HEK293 (cell line): ENCODE results near the gene TMEM247.

Experiments used
- CTCF ChIA-PET: fragments of 350-600 bp; formaldehyde crosslinking; extraction: SDS; loops from one replicate; lab custom pipeline; 2021; ENCODE audit warnings: antibody characterized with exemption; lab: Yijun Ruan, JAX
- POLR2A ChIA-PET: fragments of 300-600 bp; formaldehyde crosslinking; extraction: SDS; loops from one replicate; lab custom pipeline; 2020; ENCODE audit warnings: antibody characterized with exemption, inconsistent platforms; lab: Yijun Ruan, JAX
- H3K27ac ChIP-seq: fragments of 200-500 bp; sonication (Bioruptor generic); 2 replicates; pipeline ENCODE4 v1.5.1; 2014; ENCODE audit warnings: low read depth, low read length, control low read depth, inconsistent platforms; ENCODE audit errors: extremely low read depth
- H3K36me3 ChIP-seq, 2 experiments: fragments of 200-500 bp in 1 of 2; sonication (Bioruptor generic) in 1 of 2; 1 replicate in 1 of 2; 2 replicates in 1 of 2; pipeline ENCODE4 v1.5.1; 2014 to 2017; ENCODE audit warnings: inconsistent platforms in 2 of 2, low read length in 2 of 2; ENCODE audit not compliant: control insufficient read depth in 2 of 2, insufficient read depth in 1 of 2
- H3K4me1 ChIP-seq: fragments of 200-500 bp; sonication (Bioruptor generic); 2 replicates; pipeline ENCODE4 v1.5.1; 2014; ENCODE audit warnings: mild to moderate bottlenecking, low read length, inconsistent platforms; ENCODE audit not compliant: control insufficient read depth, insufficient read depth
- H3K4me3 ChIP-seq: 2 replicates; pipeline ENCODE4 v1.5.1; 2011; ENCODE audit warnings: low read depth, mild to moderate bottlenecking, control low read depth, low read length, moderate library complexity
- H3K9me3 ChIP-seq: fragments of 200-500 bp; sonication (Bioruptor generic); 2 replicates; pipeline ENCODE4 v1.5.1; 2014; ENCODE audit warnings: low read depth, low read length, inconsistent platforms; ENCODE audit not compliant: control insufficient read depth, insufficient read depth
- FEZF1 ChIP-seq: fragments of 450-650 bp; formaldehyde crosslinking; IDR thresholded peaks from 2 replicates; pipeline ENCODE4 v1.5.1; 2016; ENCODE audit warnings: missing biosample characterization, missing genetic modification characterization
- KLF10 ChIP-seq: fragments of 450-650 bp; IDR thresholded peaks from 2 replicates; pipeline ENCODE4 v1.5.1; 2018; ENCODE audit warnings: missing biosample characterization, mild to moderate bottlenecking, missing genetic modification characterization
- KLF9 ChIP-seq: fragments of 450-650 bp; formaldehyde crosslinking; IDR thresholded peaks from 2 replicates; pipeline ENCODE4 v1.5.1; 2016; ENCODE audit warnings: missing biosample characterization, missing genetic modification characterization, low read depth
- SALL2 ChIP-seq: fragments of 450-650 bp; formaldehyde crosslinking; IDR thresholded peaks from 2 replicates; pipeline ENCODE4 v1.5.0; 2017; ENCODE audit warnings: missing biosample characterization, mild to moderate bottlenecking, missing genetic modification characterization, borderline replicate concordance
- ZBTB8A ChIP-seq: fragments of 450-650 bp; formaldehyde crosslinking; IDR thresholded peaks from 2 replicates; pipeline ENCODE4 v1.5.1; 2016; ENCODE audit warnings: missing biosample characterization, missing genetic modification characterization
- ZEB2 ChIP-seq: fragments of 450-650 bp; formaldehyde crosslinking; IDR thresholded peaks from 2 replicates; pipeline ENCODE4 v1.5.1; 2016; ENCODE audit warnings: missing biosample characterization, missing genetic modification characterization
- ZFHX2 ChIP-seq: fragments of 450-650 bp; formaldehyde crosslinking; conservative IDR thresholded peaks from 2 replicates; pipeline ENCODE4 v1.5.1; 2016; ENCODE audit warnings: missing biosample characterization, missing genetic modification characterization
- ZFP37 ChIP-seq: fragments of 450-650 bp; formaldehyde crosslinking; IDR thresholded peaks from 2 replicates; pipeline ENCODE4 v1.5.1; 2016; ENCODE audit warnings: missing biosample characterization, missing genetic modification characterization
- ZNF112 ChIP-seq: fragments of 450-650 bp; formaldehyde crosslinking; IDR thresholded peaks from 2 replicates; pipeline ENCODE4 v1.5.0; 2017; ENCODE audit warnings: missing biosample characterization, missing genetic modification characterization
- ZNF2 ChIP-seq: fragments of 450-650 bp; formaldehyde crosslinking; IDR thresholded peaks from 2 replicates; pipeline ENCODE4 v1.5.1; 2016; ENCODE audit warnings: missing biosample characterization, missing genetic modification characterization
- ZNF274 ChIP-seq, 2 experiments: fragments of 200-500 bp in 1 of 2; fragments of 450-650 bp in 1 of 2; sonication (Bioruptor generic) in 1 of 2; formaldehyde crosslinking in 1 of 2; IDR thresholded peaks; 2 replicates each; pipeline versions ENCODE4 v1.5.1 to v1.6.1; 2014 to 2016; ENCODE audit warnings: borderline replicate concordance in 1 of 2, inconsistent platforms in 1 of 2, low read length in 1 of 2, missing biosample characterization in 1 of 2, missing genetic modification characterization in 1 of 2
- ZNF324 ChIP-seq: fragments of 450-650 bp; formaldehyde crosslinking; IDR thresholded peaks from 2 replicates; pipeline ENCODE4 v1.5.1; 2016; ENCODE audit warnings: missing biosample characterization, missing genetic modification characterization
- ZNF354C ChIP-seq: fragments of 450-650 bp; formaldehyde crosslinking; IDR thresholded peaks from 2 replicates; pipeline ENCODE4 v1.5.1; 2016; ENCODE audit warnings: missing biosample characterization, missing genetic modification characterization, low read depth, borderline replicate concordance
- ZNF366 ChIP-seq: fragments of 450-650 bp; formaldehyde crosslinking; conservative IDR thresholded peaks from 2 replicates; pipeline ENCODE4 v1.5.1; 2016; ENCODE audit warnings: missing biosample characterization, missing genetic modification characterization
- ZNF555 ChIP-seq: fragments of 450-650 bp; formaldehyde crosslinking; conservative IDR thresholded peaks from 2 replicates; pipeline ENCODE4 v1.5.1; 2017; ENCODE audit warnings: missing biosample characterization, mild to moderate bottlenecking, missing genetic modification characterization, inconsistent platforms
- ZNF558 ChIP-seq: fragments of 450-650 bp; formaldehyde crosslinking; IDR thresholded peaks from 2 replicates; pipeline ENCODE4 v1.5.1; 2016; ENCODE audit warnings: missing biosample characterization, missing genetic modification characterization
- ZNF658 ChIP-seq: fragments of 450-650 bp; formaldehyde crosslinking; IDR thresholded peaks from 2 replicates; pipeline ENCODE4; 2016; ENCODE audit warnings: missing biosample characterization, missing genetic modification characterization
- ZNF792 ChIP-seq: fragments of 450-650 bp; formaldehyde crosslinking; IDR thresholded peaks from 2 replicates; pipeline ENCODE4 v1.5.1; 2016; ENCODE audit warnings: missing biosample characterization, missing genetic modification characterization
- TF ChIP-seq, protein P1 (sequence below): fragments of 450-650 bp; formaldehyde crosslinking; IDR thresholded peaks from 2 replicates; pipeline ENCODE4 v1.5.1; 2017; ENCODE audit warnings: missing biosample characterization, missing genetic modification characterization
- TF ChIP-seq, protein P2 (sequence below): fragments of 450-650 bp; formaldehyde crosslinking; IDR thresholded peaks from 2 replicates; pipeline ENCODE4 v1.5.1; 2016; ENCODE audit warnings: missing biosample characterization, missing genetic modification characterization
- TF ChIP-seq, protein P3 (sequence below): fragments of 450-650 bp; formaldehyde crosslinking; IDR thresholded peaks from 2 replicates; pipeline ENCODE4 v1.5.1; 2016; ENCODE audit warnings: missing biosample characterization, missing genetic modification characterization

Gene TMEM247

GRCh38 chr2:46439582-46439981 is 39.8 kb upstream of the TMEM247 start (continued):
- TF ChIP-seq, protein P1, sequence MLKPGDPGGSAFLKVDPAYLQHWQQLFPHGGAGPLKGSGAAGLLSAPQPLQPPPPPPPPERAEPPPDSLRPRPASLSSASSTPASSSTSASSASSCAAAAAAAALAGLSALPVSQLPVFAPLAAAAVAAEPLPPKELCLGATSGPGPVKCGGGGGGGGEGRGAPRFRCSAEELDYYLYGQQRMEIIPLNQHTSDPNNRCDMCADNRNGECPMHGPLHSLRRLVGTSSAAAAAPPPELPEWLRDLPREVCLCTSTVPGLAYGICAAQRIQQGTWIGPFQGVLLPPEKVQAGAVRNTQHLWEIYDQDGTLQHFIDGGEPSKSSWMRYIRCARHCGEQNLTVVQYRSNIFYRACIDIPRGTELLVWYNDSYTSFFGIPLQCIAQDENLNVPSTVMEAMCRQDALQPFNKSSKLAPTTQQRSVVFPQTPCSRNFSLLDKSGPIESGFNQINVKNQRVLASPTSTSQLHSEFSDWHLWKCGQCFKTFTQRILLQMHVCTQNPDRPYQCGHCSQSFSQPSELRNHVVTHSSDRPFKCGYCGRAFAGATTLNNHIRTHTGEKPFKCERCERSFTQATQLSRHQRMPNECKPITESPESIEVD (tag by site-specific recombination): no peak
- TF ChIP-seq, all 188 proteins: peak for 0

DNA sequence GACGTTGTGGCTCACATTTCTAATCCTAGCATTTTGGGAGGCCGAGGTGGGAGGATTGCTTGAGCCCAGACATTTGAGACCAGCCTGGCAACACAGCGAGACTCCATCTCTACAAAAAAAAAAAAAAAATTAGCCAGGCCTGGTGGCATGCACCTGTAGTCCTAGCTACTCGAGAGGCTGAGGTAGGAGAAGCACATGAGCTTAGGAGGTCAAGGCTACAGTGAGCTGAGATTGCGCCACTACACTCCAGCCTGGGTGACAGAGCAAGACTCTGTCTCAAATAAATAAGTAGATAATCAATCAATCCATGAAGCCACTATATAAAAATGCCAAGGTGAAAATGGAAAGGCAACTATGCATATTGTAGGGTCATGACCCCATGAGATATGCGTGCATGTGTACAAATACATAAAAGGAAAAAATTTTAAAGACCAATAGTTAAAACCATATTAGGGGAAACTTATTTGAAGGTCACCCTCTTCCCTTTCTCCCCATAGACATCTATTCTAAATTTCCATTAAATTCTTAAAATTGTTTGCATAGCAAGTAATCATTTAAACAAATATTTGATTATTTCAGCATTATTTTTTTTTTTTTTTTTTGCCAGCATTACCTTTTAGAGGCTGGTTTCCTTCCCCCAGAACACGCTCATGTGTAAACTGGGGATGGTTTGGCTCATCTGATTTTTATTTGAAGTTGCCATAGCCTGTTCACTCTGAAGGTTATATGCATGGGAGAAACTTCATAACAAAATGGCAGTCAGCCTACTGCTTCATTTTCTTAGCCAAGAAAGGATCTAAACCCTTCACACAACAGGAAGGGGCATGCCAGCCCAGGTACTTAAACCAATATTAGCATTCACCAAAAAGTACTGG is 37.3 kb upstream of the TMEM247 start:
- ChIA-PET POLR2A (interaction anchor here (0.6 kb wide), 1 partner anchor 13 kb away, joined by 3 read pairs; no protein-coding TSS in a partner anchor), CTCF (no interaction called here)
- no peaks in the 10 kb centered on the region for H3K4me1 ChIP-seq
- H3K4me3 ChIP-seq: no peak overlapping the region
- no peaks in the 10 kb centered on the region for H3K36me3 ChIP-seq
- no peaks in the 10 kb centered on the region for H3K9me3 ChIP-seq
- TF ChIP-seq ZNF658 (no peak), FEZF1 (tag by site-specific recombination) (no peak), ZFHX2 (tag by site-specific recombination) (no peak), ZFP37 (no peak), KLF10 (tag by site-specific recombination) (no peak), ZNF366 (tag by site-specific recombination) (no peak), ZNF558 (tag by site-specific recombination) (no peak), ZNF354C (tag by site-specific recombination) (no peak), ZNF555 (no peak), ZBTB8A (tag by site-specific recombination) (no peak), KLF9 (no peak)
- TF ChIP-seq, protein P1 (tag by site-specific recombination): no peak
- H3K27ac ChIP-seq: no peak overlapping the region

DNA sequence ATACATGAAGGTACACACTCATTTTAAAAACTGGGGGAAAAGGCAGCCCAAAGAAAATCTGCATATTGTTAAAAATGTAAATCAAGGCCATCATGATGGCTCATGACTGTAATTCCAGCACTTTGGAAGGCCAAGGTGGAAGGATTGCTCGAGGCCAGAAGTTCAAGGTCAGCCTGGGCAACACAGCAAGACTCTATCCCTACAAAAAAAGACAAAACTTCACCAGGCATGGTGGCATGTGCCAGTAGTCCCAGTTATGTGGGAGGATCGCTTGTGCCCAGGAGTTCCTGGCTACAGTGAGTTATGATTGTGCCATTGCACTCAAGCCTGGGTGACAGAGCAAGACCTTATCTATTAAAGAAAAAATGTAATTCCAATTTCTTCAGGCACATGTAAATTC is 34.6 kb upstream of the TMEM247 start:
- no peak overlapping the region for H3K27ac ChIP-seq
- H3K36me3 ChIP-seq: no peaks in the 10 kb centered on the region
- POLR2A ChIA-PET: no interaction called here
- CTCF ChIA-PET: interaction anchor here (0.6 to 0.9 kb wide), 2 partner anchors 8 to 373 kb away, joined by 3 to 4 read pairs; no protein-coding TSS in a partner anchor
- H3K4me3 ChIP-seq: no peak overlapping the region
- H3K4me1 ChIP-seq: no peaks in the 10 kb centered on the region
- no peaks in the 10 kb centered on the region for H3K9me3 ChIP-seq
- TF ChIP-seq ZEB2 (no peak), ZNF274 (IDR thresholded peaks at IDR 0.05; ENCODE audit: low read length) (no peak), ZNF274 (tag by site-specific recombination; IDR thresholded peaks at IDR 0.05; ENCODE audit: borderline replicate concordance) (no peak), ZNF112 (tag by site-specific recombination) (no peak), ZNF792 (tag by site-specific recombination) (no peak), SALL2 (tag by site-specific recombination) (no peak), ZNF324 (tag by site-specific recombination) (no peak), ZNF2 (tag by site-specific recombination) (no peak)
- TF ChIP-seq, protein P2, sequence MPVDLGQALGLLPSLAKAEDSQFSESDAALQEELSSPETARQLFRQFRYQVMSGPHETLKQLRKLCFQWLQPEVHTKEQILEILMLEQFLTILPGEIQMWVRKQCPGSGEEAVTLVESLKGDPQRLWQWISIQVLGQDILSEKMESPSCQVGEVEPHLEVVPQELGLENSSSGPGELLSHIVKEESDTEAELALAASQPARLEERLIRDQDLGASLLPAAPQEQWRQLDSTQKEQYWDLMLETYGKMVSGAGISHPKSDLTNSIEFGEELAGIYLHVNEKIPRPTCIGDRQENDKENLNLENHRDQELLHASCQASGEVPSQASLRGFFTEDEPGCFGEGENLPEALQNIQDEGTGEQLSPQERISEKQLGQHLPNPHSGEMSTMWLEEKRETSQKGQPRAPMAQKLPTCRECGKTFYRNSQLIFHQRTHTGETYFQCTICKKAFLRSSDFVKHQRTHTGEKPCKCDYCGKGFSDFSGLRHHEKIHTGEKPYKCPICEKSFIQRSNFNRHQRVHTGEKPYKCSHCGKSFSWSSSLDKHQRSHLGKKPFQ (tag by site-specific recombination): no peak
- TF ChIP-seq, protein P3, sequence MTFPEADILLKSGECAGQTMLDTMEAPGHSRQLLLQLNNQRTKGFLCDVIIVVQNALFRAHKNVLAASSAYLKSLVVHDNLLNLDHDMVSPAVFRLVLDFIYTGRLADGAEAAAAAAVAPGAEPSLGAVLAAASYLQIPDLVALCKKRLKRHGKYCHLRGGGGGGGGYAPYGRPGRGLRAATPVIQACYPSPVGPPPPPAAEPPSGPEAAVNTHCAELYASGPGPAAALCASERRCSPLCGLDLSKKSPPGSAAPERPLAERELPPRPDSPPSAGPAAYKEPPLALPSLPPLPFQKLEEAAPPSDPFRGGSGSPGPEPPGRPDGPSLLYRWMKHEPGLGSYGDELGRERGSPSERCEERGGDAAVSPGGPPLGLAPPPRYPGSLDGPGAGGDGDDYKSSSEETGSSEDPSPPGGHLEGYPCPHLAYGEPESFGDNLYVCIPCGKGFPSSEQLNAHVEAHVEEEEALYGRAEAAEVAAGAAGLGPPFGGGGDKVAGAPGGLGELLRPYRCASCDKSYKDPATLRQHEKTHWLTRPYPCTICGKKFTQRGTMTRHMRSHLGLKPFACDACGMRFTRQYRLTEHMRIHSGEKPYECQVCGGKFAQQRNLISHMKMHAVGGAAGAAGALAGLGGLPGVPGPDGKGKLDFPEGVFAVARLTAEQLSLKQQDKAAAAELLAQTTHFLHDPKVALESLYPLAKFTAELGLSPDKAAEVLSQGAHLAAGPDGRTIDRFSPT (tag by site-specific recombination): no peak
- TF ChIP-seq, protein P1 (tag by site-specific recombination): no peak
